Neural progenitor cell (in vitro differentiated cells): ENCODE data around the gene SERP2.

Source experiments
- CTCF ChIP-seq: fragments of 200-600 bp; sonication (generic); IDR thresholded peaks from 2 replicates; pipeline ENCODE4 v1.5.1; 2017; ENCODE audit warnings: antibody characterized with exemption, mild to moderate bottlenecking
- EZH2phosphoT487 ChIP-seq: fragments of 200-600 bp; sonication (generic); IDR thresholded peaks from 2 replicates; pipeline ENCODE4 v1.6.1; 2017; ENCODE audit warnings: antibody characterized with exemption

GRCh38 chr13:44386913-44387556, 13.4 kb downstream of the SERP2 start:
- TF ChIP-seq CTCF (no peak), EZH2phosphoT487 (no peak)
